Measurements from ENCODE around the gene PC.

PC gene

DNA sequence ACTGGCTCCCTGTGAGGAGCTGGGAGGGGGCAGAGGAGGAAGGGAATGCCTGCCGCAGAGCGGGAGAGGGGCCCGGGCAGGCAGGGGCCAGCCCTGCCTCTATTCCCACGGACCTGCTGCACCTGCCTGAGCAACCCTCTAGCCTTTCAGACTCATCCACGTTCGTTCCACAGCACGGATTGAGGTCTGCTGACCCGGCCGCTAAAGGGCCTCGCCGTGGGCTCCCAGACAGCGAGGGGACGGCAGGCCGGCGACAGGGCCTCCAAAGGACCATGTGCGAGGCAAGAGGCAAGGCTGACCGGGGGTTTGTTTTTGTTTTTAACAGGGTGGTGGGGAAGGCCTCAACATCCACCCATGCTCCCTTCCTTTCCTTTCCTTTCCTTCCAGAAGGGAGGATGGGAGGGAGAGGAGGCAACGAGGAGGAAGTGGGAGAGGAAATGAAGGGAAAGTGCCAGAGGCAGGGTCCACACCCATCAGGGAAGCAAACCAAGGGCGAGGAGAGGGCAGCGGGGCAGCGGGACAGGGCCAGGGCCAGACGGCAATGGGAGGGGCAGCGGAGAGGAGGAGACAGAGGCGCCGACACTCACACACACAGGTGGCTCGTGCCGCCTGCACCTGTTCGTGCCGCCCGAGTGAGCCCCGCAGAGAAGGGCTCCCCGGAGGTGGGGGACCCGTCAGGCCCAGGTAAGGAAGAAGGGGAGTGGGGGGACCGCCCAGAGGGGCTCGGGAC lies 93.8 kb downstream of the PC start:
- DNase-seq: no peak

DNA sequence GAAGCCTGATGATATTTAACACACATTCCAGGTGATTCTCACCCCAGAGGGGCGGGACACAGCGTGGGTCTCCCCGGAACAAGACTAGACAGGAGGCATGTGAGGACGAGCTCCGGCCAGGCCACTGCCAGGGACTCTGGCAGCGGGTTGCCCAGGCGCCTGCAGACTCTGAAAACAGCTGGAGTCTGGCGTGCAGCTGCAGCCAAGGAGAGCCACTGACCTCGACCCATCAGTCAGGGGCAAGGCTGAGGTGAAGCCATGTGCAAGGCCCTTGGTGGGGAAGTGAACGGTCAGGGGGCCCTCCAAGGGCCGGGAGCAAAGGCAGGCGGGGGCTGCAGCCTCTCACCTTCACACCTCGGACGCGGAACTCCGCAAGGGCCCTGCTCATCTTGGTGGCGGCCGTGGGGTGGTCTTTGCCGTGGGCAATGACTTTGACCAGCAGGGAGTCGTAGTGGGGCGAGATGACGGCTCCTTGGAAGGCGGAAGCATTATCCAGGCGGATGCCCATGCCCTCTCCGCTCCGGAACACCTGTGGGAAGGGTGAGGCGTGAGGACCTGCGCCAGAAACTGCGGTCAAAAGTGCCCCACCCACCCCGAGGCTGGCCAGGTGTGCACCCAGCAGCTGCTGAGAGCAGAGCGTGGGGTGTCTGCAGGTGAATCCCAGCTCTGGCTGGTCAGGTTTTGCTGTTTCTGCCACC lies 94.6 kb downstream of the PC start:
- DNase-seq: no peak

DNA sequence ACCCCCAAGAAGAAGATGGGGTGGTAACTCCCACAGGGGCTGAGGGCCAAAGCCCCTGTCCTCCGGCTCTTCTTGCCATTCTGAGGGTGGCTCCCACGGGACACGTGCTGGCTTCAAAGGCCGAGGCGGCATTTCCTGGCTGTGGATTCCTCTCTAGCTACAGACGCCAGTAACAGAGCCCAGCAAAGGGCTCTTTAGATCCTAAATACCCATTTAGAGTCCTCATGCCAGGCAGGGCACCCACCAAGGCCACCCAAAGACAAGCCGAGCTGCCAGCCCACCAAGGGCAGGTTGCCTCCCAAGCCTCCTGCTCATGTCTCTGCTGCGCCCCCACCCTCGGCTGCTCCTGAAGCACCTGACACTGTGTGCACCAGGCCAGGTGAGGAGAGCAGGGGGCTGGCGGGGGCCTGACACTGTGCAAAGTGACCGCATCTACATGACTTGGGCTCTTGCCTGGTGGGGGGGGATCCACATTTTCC lies 95.6 kb downstream of the PC start:
- no peak for DNase-seq

DNA sequence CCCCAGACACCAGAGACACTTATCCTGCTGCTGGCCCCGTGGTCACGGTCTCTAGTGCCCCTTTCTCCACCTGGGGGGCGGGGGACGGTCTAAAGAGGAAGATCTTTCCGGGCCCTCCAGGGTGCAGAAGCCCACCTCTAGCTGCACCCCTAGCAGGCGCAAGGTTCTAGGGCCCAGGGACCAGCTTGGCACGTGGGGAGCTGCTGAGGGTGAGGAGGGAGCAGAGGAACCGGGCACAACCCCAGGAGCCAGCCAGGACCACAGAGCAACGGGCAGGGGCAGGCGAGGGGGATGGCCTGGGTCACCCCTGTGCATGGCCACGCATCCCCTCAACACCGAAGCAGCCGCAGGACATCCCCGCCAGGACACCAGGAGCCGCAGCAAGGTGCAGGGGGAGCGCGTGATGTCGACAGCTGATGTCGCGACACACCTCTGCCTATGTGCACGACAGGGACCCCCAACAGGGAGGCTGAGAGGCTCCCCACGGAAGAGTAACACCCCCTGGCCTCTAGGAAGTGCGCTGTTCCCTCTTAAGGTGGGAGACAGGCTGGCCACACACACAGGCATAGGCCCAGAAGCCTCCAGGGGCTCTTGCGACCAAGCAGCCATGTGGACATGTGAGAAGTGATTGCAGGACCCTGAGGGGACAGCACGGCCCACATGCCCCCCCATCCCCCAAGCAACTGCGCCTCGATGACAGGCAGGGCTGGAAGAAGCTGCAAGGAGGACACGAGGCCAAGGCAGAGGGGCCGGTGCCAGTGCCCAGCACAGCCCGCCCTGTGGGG lies 96.2 kb downstream of the PC start:
- DNase-seq: no peak

DNA sequence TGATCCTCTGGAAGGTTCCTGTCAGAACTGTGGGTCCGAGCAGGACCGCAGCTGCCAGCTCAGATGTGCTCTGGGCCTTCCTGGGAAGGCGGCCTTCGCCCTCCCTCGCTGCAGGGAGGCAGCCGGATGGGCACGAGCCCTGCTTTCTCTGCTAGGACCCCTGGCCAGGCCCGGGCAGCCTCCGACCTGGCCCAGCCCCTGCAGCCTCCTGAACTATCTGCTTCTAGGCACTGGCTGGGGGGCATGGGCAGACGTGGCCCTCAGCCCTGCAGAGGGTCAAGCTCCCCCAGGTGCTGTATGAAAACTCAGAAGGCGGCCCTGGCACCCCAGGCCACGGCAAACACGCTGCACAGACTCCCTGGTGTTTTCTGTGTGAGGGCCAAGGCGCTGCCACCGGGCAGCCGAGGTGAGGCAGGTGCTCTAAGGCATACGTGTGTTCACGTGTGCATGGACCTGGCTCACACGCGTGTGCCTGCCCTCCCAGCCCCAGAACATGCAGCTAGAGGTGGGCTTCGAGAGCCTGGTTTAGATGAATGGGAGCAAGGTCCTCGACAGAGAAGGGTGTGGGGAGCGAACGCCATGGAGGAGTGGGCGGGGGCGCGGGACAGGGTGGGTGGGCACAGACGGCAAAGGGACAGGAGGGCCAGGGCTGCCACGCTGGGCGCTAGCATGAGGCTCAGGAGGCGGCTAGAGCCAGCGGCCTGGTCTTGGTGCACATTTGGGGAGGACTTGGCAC lies 97.0 kb downstream of the PC start:
- DNase-seq: no peak

DNA sequence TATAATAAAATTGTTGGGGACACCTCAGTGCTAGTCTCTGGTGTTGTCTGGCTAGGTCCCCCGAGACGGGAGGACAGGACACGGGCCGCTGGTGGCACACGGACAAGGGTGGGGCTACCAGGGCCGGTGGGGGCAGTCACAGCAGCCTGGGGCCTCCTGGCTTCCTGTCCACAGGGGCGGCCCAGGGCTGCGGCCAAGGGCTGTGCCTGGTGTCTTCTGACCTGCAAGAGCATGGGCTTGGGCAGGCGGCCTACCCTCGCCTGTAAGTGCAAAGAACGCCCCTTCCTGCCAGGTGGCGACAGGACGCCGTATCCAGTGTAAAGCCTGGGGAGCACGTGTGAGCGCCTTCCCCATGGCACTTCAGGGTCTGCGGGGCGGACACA lies 97.7 kb downstream of the PC start:
- no peak for DNase-seq

DNA sequence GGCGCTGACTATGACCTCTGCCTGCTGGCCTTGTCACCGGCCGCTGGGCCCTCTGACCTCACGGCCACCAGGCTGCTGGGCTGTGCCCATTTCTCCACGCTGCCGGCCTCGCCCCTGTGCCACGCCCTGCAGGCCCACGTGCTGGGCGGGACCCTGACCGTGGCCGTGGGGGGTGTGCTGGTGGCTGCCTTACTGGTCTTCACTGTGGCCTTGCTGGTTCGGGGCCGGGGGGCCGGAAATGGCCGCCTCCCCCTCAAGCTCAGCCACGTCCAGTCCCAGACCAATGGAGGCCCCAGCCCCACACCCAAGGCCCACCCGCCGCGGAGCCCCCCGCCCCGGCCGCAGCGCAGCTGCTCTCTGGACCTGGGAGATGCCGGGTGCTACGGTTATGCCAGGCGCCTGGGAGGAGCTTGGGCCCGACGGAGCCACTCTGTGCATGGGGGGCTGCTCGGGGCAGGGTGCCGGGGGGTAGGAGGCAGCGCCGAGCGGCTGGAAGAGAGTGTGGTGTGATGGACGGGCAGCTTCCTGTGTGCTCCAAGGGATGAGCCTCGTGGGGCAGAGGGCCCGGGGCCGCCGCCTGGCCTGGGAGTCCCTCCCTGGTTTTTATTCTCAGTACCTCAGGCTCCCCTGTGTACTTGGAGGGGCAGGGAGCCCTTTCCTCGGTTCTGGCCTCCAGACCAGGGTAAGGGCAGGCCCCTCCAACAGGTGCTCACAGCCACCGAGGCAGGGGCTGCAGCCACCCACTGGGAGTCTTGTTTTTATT lies 98.3 kb downstream of the PC start:
- DNase-seq: no peak

DNA sequence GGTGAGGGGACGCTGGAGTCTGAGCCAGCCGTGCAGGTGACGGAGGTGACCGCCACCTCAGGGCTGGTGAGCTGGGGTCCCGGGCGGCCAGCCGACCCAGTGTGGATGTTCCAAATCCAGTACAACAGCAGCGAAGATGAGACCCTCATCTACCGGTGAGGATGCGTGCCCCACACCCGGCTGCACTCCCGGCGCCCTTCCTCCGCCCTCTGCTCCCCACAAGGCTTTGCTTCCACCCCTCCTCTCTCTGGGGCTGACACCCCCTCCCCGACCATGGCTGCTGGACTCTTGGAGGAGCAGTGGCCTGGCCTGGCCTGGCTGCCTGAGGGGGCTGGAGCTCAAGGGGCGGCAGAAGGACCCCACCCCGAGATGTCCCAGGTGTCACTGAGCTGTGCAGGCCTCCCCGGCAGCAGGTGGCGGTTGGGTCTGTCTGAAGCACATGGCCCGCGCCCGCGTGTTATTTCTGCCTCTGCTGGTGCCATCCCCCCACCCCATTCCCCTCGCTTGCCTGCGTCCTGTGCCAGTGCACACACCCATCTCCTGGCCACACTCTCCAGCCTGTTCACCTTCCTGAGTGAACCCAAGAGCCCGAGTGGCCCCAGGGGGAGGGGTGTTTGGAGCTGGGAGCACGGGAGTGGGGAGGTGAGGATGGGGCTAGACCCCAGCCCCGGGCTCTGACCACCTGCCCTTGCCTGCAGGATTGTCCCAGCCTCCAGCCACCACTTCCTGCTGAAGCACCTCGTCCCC lies 99.1 kb downstream of the PC start:
- DNase-seq: no peak

DNA sequence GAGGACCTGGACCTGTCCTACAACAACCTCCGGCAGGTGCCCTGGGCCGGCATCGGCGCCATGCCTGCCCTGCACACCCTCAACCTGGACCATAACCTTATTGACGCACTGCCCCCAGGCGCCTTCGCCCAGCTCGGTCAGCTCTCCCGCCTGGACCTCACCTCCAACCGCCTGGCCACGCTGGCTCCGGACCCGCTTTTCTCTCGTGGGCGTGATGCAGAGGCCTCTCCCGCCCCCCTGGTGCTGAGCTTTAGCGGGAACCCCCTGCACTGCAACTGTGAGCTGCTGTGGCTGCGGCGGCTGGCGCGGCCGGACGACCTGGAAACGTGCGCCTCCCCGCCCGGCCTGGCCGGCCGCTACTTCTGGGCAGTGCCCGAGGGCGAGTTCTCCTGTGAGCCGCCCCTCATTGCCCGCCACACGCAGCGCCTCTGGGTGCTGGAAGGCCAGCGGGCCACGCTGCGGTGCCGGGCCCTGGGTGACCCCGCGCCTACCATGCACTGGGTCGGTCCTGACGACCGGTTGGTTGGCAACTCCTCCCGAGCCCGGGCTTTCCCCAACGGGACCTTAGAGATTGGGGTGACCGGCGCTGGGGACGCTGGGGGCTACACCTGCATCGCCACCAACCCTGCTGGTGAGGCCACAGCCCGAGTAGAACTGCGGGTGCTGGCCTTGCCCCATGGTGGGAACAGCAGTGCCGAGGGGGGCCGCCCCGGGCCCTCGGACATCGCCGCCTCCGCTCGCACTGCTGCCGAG lies 99.8 kb downstream of the PC start:
- DNase-seq: no peak

DNA sequence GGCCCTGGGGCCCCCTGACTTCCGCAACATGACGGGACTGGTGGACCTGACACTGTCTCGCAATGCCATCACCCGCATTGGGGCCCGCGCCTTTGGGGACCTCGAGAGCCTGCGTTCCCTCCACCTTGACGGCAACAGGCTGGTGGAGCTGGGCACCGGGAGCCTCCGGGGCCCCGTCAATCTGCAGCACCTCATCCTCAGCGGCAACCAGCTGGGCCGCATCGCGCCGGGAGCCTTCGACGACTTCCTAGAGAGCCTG lies 100.3 kb downstream of the PC start:
- DNase-seq: no peak

DNA sequence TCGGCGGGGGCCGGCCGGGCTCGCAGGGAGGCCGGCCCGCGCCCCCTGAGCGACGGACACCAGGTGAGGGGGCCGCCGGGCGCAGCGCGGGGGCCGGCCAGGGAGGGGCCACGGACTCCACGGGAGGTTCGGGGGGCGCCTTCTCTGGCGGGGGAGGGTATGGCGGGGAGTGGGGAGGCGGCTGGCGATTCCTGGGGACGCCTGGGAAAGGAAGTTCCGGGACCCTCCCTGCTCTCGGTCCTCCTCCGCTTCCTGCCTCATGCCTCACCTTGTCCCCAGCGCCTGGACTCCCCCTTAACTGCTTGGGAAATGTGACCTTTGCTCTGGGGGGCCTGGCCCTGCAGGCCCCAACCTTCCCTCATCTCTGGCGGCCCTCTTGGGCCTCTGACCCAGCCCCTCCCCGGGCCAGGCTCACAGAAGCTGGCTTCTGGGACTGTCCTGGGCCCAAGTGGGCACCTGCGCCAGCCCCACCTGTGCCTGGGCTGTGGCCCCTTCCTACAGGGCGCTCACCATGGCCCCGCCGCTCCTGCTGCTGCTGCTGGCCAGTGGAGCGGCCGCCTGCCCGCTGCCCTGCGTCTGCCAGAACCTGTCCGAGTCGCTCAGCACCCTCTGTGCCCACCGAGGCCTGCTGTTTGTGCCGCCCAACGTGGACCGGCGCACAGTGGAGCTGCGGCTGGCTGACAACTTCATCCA lies 100.8 kb downstream of the PC start:
- no peak for DNase-seq

DNA sequence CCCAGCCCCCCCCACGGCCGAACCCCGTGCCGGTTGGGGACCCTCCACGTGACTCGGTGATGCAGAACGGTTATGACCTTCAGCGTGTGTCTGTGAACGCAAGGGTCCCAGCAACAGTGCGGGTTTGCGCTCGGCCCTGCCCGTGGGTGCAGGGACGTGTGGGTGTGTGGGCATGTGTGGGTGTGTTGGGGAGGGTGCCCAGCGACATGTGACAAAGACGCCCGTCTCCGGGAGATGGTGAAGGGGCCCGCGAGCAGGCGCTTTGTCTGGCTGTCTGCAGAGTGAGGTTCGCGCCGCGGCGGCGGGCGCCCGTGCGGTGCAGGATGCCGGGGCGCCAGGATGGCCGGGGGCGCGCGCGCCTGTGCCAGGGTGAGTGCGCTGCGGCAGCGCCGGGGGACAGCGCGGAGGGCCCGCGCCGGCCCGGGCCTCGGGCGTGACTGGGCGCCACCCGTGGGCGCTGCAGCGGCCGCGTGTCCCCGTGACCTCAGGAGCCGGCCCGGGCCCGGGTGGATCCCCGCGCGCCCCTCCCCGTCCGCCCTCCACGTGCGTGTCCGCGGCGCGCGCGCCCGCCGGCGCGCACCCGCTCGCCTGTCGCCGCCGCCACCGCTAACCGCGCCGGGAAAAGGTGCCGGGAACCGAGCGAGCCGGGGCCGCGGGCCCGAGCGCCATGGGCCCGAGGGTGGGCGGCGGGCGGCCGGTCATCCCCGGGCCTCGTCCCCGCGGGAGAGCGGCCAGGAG lies 101.5 kb downstream of the PC start, which contains the start of gene LRFN4:
LRFN4 (plus strand) TSS at position 569 of the 738 bp plus-strand sequence. CDS start 681 bp downstream, outside the sequence.
- no peak for DNase-seq

DNA sequence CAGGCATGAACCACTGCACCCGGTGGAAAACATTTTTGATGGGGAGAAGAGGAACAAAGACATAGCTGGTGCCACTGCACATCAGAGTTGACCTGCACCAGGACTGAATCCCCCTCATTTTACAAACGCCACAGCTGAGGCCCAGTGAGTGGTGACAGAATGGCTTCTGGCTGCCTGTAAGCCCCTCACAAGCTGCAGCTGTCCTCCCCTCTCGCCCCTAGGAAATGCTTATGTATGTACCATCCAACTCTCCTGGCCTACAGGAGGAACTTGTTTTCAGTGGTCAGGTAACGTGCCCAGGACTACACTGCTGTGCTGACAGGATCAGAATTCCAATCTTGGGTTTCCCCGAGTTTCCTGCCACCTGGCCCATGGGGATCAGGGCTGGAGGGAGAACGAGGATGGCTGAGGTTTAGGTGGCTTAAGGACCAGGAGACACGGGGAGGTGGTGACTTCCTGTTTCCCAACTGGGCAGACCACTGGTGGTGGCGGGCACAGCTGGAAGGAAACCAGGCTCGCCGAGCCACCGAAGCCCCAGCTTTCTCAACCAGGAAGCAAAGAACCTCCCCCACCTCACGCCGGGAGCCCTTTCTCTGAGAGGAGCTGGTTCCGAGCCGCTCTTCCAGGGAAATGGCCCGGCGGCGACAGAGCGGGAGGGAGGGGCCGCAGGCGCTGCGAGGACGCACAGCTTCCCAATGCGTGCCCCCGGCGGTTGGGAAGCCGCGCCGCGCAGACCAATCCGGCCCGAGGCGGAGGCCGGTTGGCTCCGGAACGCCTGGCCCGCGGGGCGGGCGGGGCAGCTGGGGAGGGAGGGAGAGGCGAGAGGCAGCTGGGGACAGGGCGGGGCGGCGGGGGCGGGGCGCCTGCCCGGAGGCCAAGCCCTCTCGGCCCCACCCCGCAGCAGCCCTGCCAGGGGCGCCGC lies 102.3 kb downstream of the PC start:
- peak; percentile 91 for DNase-seq

DNA sequence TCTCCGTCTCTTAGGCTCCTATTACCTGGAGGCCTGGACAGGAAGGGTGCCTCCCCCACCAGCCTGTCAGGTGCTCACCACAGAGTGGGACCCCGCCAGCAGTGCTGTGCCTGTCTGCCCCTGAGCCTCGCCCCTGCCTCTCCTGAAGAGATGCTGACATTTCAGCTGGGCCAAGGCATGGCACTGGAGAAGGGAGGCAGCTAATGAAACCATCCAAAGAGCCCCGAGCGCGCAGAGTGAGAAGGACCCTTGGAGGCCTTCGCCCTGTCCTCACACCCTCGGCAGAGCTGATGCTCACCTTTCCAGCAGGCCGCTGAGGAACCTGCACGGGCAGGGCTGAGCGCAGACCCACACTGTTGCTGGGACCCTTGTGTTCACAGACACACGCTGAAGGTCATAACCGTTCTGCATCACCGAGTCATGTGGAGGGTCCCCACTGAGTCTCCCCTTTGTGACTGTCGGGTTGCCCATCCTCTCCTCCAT lies 103.4 kb downstream of the PC start:
- no peak for DNase-seq

DNA sequence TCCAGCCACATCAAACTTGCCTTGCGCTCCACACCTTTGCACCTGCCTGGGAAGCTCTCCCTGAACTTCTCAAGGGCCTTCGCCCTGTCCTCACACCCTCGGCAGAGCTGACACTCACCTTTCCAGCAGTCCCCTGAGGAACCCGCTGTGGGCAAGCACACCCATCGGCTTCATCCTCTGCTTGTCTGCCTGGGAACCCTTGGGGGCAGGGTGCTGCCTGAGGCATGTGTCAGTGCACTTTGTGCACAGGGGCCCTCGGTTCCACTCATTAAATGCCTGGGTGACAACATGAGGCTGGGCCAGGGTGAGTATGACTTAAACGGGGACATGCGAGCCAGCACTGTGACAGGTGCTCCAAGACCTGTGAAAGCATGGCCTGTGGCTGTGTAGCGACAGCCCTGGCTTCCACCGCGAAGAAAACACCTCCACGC lies 103.9 kb downstream of the PC start:
- no peak for DNase-seq

DNA sequence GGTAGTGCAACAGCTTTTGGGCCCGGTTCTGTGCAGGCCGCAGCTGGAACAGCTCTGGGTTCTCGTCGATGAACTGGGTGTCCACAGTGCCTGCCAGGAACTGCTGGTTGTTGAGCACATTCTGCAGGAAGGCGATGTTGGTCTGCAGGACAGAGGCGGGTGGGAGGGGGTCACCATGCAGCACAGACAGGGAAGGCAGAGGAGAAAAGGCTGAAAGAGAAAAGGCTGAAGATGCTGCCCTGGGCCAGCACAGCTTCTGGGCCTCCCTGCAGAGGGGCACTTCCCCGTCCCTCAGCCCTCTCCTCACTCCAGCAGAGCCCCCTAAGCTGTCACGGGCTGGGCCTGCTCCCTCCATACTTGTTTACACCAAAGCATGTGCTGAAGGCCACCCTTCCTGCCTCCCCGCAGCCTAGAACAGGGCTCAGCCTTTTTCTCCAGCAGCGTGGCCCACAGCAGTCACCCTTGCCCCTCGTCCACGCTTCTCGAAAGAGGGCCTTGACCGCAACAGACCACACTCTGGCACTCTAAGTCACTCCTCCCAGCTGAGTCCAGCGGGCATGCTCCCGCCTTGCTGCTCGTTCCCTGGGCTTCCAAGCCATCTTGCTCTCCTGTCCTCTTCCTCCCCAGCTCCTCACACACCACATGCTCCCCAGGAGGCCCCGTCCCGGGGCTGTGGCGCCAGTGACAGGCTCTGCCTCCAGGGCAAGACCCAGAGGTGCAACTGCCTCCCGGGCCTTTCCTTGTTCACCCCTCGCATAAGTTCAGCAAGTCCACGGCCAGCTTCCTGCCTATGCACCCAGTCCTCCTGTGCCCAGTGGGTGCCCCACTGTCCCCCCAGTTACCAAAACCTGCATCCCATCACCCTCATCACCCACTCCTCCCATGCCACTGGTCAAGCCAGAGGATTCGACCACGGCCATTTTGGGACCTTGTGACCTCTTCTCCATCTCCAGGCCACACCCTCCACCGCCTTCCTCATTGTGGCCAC lies 104.6 kb downstream of the PC start:
- no peak for DNase-seq

All from activated CD8-positive, alpha-beta memory T cell treated with anti-CD3 and anti-CD28 coated beads, Interleukin-2, amount 50 U/mL, for 48 hours (primary cell).